NOMO-1 (cell line): Measurements from ENCODE around the gene LRRC75B.
"Not testable (repeated sequence)": the region's sequence is repeated elsewhere in the genome, so short reads cannot be mapped to it uniquely, and the experiment has no call there.

Experiments
- DNase-seq, 2 experiments: peaks; one replicate each; lab custom pipeline; 2025; ENCODE audit not compliant: unreplicated experiment in 2 of 2; lab: John Stamatoyannopoulos, UW

Gene LRRC75B, protein sequence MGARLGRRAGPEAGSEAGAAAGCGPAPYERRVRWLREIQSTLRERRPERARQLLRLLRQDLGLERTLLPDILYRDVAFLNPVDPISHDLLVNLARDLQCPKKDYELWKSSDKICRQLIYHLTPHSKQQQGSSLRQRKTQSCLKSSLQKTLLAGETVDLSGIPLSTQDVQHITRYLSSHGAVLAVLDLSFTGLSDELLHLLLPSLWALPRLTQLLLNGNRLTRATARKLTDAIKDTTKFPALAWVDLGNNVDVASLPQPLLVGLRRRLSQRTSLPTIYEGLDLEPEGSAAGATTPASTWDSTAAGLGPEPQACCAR

DNA sequence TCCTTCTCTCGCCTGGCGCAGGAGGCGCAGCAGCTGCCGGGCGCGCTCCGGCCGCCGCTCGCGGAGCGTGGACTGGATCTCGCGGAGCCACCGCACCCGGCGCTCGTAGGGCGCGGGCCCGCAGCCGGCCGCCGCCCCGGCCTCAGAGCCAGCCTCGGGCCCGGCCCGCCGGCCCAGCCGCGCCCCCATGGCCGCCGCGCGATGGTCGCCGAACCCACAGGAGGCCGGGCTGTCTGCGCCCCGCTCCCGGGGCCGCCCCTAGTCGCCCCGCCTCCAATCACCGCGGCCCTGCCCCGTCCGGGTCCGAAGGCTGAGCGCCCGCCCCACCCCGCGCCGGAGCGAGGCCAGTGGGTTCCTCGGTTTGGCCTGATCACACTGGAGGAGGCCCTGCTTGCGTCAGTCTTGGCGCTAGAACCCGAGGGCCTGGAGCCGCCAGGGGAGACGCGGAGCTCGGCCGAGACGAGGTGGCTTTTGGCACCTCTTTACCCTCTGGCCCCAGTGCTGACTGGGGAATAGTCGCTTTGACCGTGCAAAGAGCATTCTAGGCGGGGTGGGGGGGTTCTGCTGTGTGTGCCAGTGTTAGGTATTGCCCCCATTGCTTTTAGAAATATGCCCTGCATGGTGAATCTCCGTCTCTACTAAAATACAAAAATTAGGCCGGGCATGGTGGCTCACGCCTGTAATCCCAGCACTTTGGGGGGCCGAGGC is at the start of gene LRRC75B:
TSS of gene LRRC75B (minus strand) at position 223 of the 708 bp plus-strand sequence. CDS start at position 189, 34 bp downstream.
- DNase-seq = peak; percentile 77 to 90

DNA sequence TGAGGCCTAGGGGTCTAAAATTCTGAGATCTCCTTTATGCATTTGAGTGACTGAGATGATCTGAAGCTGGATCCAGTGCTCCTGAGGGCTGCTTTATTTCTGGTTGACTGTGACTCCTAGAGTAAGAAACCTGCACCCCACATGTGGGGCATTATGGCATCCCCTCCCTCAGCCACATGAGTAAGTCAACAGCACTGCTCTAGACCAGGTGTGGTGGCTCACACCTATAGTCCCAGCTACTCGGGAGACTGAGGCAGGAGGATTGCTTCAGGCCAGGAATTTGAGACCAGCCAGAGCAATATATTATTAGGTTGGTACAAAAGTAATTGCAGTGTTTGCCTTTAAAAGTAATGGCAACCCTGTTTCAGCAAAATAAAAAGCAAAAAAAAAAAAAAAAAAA is 49.4 kb upstream of the LRRC75B start:
- not testable (repeated sequence) for DNase-seq

DNA sequence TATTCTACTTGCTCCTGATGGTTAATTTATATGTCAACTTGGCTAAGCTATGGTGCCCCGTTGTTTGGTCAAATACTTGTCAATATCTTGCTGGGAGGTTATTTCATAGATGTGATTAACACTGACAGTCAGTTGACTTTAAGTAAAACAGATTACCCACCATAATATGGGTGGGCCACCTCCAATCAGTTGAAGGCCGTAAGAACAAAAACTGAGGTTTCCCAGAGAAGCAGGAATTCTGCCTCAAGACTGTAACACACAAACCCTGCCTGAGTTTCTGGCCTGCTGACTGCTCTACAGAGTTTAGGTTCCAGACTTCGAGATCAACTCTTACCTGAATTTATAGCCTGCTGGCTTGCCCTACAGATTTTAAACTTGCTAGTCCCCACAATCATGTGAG is 43.6 kb upstream of the LRRC75B start:
- DNase-seq = not testable (repeated sequence)

DNA sequence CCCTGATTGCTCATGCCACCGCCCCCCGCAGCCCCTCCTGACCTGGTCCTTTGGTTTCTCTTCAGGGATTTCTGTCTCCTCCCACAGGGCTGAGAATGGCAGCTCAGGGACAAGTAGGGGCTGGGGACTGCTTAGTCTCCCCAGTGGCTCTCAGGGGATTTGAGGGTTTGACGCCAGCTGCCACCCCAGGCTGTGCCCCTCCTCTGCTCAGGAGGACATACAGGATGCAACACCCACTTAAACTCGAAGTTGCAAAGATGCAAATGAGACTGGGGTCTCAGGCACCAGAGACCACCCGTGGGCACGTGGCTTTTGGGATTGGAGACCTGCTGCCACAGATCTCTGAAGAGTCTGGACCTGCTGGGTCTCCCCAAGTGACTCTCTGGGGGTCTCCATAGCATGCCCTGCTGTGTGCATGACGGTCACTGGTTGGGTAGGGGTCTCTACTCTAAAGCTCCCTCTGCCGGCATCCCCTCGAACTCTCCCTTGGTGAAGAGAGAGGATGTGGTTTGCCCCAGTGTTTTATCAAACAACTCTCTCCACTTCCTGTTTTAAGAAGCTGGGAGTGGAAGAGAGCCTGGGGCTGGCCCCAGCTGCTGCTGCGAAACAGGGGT is 42.0 kb upstream of the LRRC75B start:
- DNase-seq = not testable (repeated sequence)

DNA sequence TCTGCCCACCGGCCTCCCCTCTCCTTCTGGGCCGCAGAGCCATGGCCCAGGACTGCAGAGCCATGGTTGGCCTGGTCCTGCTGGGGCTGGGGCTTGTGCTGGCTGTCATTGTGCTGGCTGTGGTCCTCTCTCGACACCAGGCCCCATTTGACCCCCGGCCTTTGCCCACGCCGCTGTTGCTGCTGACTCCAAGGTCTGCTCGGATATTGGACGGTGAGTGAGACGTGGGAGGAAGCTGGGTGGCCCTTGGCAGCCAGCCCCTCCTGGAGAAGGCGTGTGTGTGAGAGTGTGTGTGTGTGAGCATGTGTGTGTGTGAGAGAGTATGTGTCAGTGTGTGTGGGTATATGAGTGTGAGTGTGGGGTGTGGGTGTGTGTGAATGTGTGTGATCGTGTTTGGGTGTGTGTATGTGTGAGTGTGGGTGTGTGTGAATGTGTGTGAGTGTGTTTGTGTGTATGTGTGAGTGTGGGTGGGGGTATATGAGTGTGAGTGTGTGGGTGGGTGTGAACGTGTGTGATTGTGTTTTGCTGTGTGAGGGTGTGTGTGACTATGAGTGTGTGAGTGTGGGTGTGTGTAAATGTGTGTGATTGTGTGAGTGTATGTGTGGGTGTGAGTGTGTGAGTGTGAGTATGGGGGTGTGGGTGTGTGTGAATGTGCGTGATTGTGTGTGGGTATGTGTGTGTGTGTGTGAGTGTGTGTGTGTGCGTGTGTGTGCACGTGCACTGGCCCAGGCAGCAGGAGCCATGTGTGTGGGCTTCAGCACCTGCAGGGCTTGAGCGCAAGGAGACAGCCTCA is 40.6 kb upstream of the LRRC75B start:
- DNase-seq = not testable (repeated sequence)

DNA sequence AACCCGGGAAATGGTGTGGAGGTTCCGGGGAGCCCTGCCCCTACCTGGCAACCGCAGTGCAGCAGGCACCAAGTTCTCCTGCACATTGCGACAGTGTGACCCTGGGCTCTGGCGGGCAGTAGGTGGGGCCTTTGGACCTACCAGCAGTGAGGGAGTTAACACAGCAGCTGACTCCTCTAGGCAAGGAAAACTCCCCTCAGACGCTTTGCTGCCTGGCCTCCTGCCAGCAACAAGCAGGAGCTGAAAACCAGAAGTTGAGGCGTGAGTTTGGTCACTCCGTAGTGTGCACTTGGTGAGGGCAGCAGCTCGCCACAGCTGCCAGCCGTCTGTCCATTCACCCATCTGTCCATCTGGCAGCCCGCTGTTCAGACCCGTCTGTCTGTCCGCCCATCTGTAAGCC is 39.8 kb upstream of the LRRC75B start:
- DNase-seq = not testable (repeated sequence)

DNA sequence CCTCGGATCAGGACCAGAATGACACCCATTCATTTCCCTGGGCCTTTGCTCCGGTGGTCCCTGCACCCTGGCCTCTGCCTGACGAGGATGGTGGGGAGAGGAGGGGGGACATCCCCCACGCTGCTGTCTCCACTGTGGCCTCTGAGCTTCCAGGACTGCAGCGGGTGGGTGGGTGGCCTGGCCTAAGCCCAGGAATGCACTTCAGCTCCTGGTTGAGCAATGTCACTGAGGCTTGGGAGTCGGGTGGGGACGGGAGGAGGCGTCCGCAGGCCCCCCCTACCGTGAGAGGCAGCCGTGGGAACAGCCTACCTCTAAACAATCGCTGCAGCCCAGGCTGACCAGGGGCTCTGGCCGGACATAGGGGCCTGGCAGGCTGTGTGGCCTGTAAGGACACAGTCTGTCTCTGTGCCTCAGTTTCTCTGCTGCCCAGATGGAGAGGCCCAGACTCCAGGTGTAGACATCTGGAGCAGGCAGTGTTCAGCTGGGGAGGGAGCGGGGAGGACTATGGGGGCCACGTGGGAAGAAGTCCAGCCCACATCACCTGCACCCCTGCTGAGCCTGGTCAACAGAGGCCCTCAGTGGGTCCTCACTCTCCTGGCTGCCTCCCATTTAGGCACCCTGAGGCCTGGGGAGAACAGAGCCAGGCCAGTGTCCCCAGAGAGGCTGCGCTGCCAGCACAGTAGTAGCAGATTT is 38.7 kb upstream of the LRRC75B start:
- not testable (repeated sequence) for DNase-seq

DNA sequence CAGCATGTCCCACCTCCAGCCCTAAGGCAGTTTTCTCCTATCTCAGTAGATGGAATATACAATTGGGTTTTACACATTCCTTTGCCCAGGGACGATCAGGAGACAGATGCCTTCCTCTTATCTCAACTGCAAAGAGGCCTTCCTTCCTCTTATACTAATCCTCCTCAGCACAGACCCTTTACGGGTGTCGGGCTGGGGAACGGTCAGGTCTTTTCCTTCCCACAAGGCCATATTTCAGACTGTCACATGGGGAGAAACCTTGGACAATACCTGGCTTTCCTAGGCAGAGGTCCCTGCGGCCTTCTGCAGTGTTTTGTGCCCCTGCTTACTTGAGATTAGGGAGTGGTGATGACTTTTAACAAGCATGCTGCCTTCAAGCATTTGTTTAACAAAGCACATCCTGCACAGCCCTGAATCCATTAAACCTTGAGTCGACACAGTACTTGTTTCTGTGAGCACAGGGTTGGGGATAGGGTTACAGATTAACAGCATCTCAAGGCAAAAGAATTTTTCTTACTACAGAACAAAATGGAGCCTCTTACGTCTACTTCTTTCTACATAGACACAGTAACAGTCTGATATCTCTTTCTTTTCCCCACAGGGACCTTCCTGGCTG is 38.0 kb upstream of the LRRC75B start:
- DNase-seq = not testable (repeated sequence)

DNA sequence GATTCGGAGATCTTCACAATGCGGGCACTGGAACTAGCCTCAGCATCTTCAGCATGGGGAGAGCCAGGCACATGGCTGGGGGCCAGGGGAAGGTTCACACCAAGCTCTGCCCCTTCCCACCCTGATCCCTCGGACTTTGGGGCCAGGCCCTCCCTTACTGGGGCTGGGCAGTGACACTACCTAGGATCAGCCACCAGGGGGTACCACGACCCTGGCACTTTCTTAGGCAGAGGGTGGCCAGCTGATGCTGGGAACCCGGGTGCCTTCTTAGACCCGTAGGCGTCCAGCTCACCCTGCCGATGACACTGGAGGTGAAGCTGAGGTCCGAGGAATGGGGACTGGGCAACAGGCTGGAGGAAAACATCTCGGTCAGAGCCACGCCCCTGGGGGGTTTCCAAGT is 36.2 kb upstream of the LRRC75B start:
- not testable (repeated sequence) for DNase-seq

DNA sequence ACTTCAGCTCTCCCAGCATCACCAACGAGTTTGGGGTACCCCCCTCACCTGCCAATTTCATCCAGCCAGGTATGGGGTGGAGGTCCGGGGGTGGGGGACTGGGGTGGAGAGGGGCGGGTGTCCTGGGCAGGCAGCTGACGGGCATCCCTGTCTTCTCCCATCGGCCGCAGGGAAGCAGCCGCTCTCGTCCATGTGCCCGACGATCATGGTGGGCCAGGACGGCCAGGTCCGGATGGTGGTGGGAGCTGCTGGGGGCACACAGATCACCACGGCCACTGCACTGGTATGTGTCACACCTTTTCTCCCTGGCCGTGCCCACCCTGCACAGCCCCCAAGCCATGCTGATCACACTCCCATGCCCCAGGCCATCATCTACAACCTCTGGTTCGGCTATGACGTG is 35.0 kb upstream of the LRRC75B start:
- DNase-seq = not testable (repeated sequence)

DNA sequence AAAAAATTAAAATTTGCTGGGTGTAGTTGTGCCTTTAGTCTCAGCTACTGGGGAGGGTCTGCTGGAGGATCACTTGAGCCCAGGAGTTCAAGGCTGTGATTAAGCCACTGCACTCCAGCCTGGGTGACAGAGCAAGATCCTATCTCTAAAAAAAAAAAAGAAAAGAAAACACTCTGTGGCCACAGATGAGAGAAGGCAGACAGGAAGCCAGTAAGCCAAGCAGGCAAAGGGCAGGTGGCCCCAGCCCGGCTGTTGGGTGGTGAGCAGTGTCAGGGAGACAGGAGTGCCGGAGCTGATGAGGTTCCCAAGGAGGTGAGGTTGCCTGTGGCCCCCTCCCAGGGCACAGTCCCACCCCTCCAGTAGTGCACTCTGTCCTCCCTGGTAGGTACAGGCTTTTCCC is 29.7 kb upstream of the LRRC75B start:
- not testable (repeated sequence) for DNase-seq

DNA sequence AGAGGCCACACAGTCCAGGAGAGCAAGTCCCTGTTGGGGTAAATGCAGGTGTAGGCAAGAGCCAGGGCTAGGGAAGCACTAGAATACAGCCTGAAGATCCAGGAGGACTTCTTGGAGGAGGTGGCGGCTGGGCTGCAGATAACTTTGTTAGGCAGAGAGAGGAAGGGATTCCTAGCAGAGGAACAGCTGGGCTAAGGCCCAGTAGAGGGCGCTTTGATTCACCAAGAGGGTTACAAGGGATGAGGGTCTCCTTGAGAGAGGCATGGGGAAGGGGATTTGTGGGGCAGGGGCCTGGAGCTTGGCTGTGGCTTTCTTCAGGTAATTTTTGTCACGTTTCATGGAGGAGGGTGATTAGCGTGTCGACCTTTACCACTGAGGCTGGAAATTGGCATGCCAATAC is 28.4 kb upstream of the LRRC75B start:
- not testable (repeated sequence) for DNase-seq

DNA sequence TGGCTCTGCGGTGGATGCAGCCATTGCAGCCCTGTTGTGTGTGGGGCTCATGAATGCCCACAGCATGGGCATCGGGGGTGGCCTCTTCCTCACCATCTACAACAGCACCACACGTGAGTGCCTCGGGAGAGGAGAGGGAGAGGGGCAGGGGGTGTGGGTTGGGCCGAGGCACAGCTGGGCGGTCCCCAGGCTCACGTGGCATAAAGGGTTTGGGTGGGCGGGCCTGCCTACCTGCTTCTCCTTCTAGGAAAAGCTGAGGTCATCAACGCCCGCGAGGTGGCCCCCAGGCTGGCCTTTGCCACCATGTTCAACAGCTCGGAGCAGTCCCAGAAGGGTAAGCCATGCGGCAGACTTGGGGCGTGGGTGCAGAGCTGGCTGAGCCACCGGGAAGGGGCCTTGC is 21.9 kb upstream of the LRRC75B start:
- DNase-seq = not testable (repeated sequence)

DNA sequence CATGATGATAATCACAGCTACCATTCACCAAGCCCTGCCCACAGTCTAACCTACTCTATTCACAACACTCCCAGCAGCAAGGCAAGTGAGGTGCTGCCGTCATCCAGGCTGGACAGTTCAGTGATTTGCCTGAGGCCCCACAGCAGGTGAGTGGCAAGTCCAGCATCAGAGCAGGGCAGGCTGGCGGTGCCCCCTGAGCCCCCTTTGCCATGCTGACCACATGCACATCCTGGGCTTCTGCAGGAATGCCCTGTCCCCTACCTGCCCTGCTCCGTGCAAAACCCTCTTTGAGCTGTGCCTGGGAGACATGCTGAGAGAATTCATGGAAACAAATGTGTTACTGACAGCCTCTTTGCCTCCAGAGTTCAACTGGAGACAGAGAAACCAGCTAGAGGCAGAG is 17.0 kb upstream of the LRRC75B start:
- not testable (repeated sequence) for DNase-seq

DNA sequence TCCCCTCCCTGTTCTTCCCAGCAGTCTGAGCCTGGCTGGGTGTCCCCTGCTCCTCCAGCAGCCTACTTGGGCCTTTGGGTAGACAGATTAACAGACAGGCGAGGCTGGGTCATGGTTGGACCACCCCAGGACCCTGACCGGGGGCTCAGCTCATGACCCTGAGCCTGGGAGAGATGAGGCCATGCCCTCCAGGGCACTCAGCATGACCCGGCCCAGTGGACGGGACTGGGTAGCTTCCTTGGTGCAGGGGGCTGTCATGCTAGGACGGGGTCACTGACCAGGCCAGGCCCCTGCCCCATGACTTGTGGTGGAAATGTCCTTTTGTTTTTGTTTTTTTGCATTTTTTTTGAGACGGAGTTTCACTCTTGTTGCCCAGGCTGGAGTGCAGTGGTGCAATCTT is 15.5 kb upstream of the LRRC75B start:
- not testable (repeated sequence) for DNase-seq

DNA sequence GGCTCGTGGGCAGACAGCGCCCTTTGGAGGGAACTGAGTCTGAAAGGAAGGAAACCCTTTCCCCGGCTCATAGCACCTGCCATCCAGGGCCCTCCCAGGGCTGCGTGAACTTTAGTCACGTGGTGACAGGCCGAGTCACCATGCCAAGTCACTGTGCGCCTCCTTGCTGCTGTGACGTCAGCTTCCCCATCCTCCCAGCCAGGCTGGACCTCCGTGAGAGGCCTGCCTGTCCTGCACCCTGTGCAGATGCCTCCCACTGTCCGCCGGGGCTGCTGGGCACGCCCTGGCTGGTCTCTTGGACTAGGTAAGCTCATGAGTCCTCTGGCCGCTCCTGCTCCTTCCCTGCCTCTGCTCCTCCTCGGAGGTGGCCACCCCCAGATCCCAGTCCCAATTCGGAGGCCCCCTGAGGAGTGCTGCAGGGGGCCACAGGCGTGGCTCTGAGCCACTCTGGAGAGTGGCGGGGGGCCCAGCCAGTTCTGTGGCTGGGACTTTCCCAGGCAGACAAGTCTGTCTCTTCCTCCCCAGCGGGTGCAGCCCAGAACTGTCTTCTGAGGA is 14.6 kb upstream of the LRRC75B start:
- peak; percentile 49 to 65 for DNase-seq

DNA sequence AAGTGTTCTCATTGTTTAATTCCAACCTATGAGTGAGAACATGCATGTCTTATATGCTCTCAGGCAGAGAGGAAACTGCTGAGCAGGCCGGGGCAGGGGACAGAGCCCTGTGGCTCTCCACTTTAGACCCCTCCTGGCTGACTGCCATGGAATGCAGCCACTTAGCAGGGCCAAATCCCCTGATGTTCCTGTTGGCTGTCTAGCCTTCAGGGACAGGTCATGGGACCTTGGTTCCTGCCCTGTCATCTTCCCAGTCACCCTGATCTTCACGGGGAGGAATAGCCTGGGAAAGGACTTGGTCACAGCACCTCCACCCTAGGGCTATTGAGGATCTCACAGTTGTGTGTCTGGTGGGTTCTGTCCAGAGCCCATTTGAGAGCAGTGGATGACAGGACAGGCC is 13.5 kb upstream of the LRRC75B start:
- not testable (repeated sequence) for DNase-seq

DNA sequence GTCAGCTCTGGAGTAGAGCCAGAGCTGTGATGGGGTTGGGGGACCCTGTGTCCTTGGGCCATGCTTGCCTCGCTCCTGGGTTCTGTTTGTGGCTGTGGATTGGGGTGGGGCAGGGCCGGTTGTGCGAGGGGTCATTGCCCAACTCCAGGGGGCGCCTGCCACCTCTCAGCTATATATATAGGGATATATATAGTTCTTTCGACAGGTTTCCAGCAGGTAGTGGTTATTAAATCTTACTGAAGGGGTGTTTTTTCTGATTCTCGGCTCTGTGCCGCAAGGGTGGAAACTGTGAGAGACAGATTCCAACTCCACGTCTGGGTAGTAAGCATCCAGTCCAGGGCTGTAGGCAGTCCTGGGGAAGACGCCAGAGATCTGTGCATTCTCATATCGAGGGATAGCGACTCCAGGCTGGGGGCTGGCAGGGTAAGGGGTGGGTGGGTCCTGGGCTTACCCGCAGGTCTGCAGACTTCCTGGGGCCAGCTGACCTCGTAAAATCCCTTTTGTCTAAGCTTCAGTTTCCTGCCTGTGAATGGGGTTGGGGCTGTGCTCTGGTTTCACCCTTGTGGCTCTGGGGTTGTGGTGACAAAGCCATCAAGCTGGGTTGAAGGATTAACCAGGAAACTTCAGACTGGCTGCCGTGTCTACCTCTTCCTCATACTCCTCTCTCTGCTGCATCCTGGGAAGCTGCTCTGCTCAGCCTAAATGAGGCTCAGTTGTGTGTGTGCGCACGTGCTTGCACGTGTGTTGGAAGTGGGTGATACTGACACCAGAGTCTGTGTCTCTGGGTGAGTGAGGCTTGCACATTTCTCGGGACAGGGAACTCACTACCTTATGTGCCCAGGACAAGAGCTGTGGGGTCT is 11.1 kb upstream of the LRRC75B start:
- DNase-seq = peak in 1 of 2 experiments; percentile 42
